ENCODE measurements around the gene SLC34A1. TPM values are rescaled to one million over a fixed set of nuclear protein-coding genes. Genes with fewer than 3 reads are reported as not detected.
"Not testable (repeated sequence)": the region's sequence is repeated elsewhere in the genome, so short reads cannot be mapped to it uniquely, and the experiment has no call there.

Gene SLC34A1
- total RNA-seq, 2 donors from 2014 or later: not detected

GRCh38 chr5:177372910-177373309 is 11.3 kb upstream of the SLC34A1 start:
- Histone ChIP-seq H3K4me3 (no peak overlapping the region), H3K9me3 (no peaks in the 10 kb centered on the region), H3K27me3 (no peaks in the 10 kb centered on the region), H3K4me1 (peaks cover 10% of the 10 kb centered on the region), H3K27ac (no peak overlapping the region), H3K9ac (ENCODE audit: low read depth in 2 of 2, low read length in 2 of 2) (no peak overlapping the region), H3K36me3 (no peaks in the 10 kb centered on the region)
- intact Hi-C loops (cut with DNase I): no loop called here
- no peak for TF ChIP-seq CTCF (IDR thresholded peaks at IDR 0.05)
- DNase-seq: no peak

- Histone ChIP-seq H3K9me3 (no peaks in the 10 kb centered on the region), H3K27me3 (no peaks in the 10 kb centered on the region), H3K27ac (no peak overlapping the region), H3K9ac (ENCODE audit: low read depth in 2 of 2, low read length in 2 of 2) (no peak overlapping the region), H3K4me1 (peaks cover 10% of the 10 kb centered on the region), H3K36me3 (no peaks in the 10 kb centered on the region), H3K4me3 (no peak overlapping the region)
- DNase-seq: no peak
- intact Hi-C loops (cut with DNase I): no loop called here
- TF ChIP-seq CTCF (IDR thresholded peaks at IDR 0.05): no peak
These were observed 10.4 kb upstream of the SLC34A1 start for GRCh38 chr5:177373806-177374205.

- H3K27ac ChIP-seq: no peak overlapping the region
These were observed 10.0 kb upstream of the SLC34A1 start for GRCh38 chr5:177374211-177374610.

GRCh38 chr5:177375516-177375915 is 8.7 kb upstream of the SLC34A1 start:
- H3K27ac ChIP-seq; H3K27me3 ChIP-seq; H3K4me3 ChIP-seq; DNase-seq; H3K9me3 ChIP-seq; H3K9ac ChIP-seq (ENCODE audit: low read depth in 2 of 2, low read length in 2 of 2); H3K4me1 ChIP-seq; H3K36me3 ChIP-seq: not testable (repeated sequence)
- intact Hi-C loops (cut with DNase I): loop anchor here (5.0 kb wide), 1 partner anchor 48 kb away; no protein-coding TSS in a partner anchor

More at GRCh38 chr5:177374211-177374610, 10.0 kb upstream of the SLC34A1 start:
- TF ChIP-seq CTCF (IDR thresholded peaks at IDR 0.05): no peak
- H3K9ac ChIP-seq (ENCODE audit: low read depth in 2 of 2, low read length in 2 of 2): no peak overlapping the region
- intact Hi-C loops (cut with DNase I): no loop called here
- no peaks in the 10 kb centered on the region for H3K36me3 ChIP-seq
- no peaks in the 10 kb centered on the region for H3K27me3 ChIP-seq
- no peak for DNase-seq
- H3K4me3 ChIP-seq: no peak overlapping the region
- H3K9me3 ChIP-seq: no peaks in the 10 kb centered on the region
- H3K4me1 ChIP-seq: peaks cover 10% of the 10 kb centered on the region

- no peak for TF ChIP-seq CTCF (IDR thresholded peaks at IDR 0.05)
- no peak overlapping the region for H3K27ac ChIP-seq
- no peaks in the 10 kb centered on the region for H3K36me3 ChIP-seq
- no peaks in the 10 kb centered on the region for H3K9me3 ChIP-seq
- no peak overlapping the region for H3K4me3 ChIP-seq
- intact Hi-C loops (cut with DNase I): loop anchor here (5.0 kb wide), 1 partner anchor 49 kb away; no protein-coding TSS in a partner anchor
- no peak overlapping the region for H3K9ac ChIP-seq (ENCODE audit: low read depth in 2 of 2, low read length in 2 of 2)
- DNase-seq: no peak
- no peaks in the 10 kb centered on the region for H3K27me3 ChIP-seq
- H3K4me1 ChIP-seq: peaks cover 7% of the 10 kb centered on the region
These were observed 8.1 kb upstream of the SLC34A1 start for GRCh38 chr5:177376107-177376506.

- no peak for TF ChIP-seq CTCF (IDR thresholded peaks at IDR 0.05)
- DNase-seq: no peak
- Histone ChIP-seq H3K4me3 (no peak overlapping the region), H3K4me1 (no peaks in the 10 kb centered on the region), H3K27me3 (no peaks in the 10 kb centered on the region), H3K9ac (ENCODE audit: low read depth in 2 of 2, low read length in 2 of 2) (no peak overlapping the region), H3K9me3 (no peaks in the 10 kb centered on the region), H3K27ac (no peak overlapping the region), H3K36me3 (no peaks in the 10 kb centered on the region)
- intact Hi-C loops (cut with DNase I): loop anchor here (5.0 kb wide), 1 partner anchor 51 kb away; no protein-coding TSS in a partner anchor
These were observed 6.1 kb upstream of the SLC34A1 start for GRCh38 chr5:177377851-177378776.

All from colonic mucosa (tissue), 4 donors.